ENCODE results near the gene TBC1D5.

- TF ChIP-seq CTCF (IDR thresholded peaks at IDR 0.05) (no peak), CHD4 (IDR thresholded peaks at IDR 0.05; ENCODE audit: borderline replicate concordance) (no peak), RCOR1 (IDR thresholded peaks at IDR 0.05; ENCODE audit: low read depth, low read length) (no peak)
These were observed 622.3 kb downstream of the TBC1D5 start for GRCh38 chr3:17120115-17120514.

All from A549 (cell line).